ENCODE data around the gene PHF2. TPM values are rescaled to one million over a fixed set of nuclear protein-coding genes. Genes with fewer than 3 reads are reported as not detected.

PHF2 gene
- total RNA-seq, 1 experiment from 2014 or later, result 11.6 TPM

GRCh38 chr9:93566408-93567270 lies 9.7 kb upstream of the PHF2 start (continued):
- TF ChIP-seq PRRX2 (CRISPR knock-in tag; IDR thresholded peaks at IDR 0.05) (0 out of 2 replicates have a peak, but pooled peaks have one; percentile 31), MLX (CRISPR knock-in tag; IDR thresholded peaks at IDR 0.05) (no peak), NFE2L1 (CRISPR knock-in tag; IDR thresholded peaks at IDR 0.05) (no peak), PREB (CRISPR knock-in tag; IDR thresholded peaks at IDR 0.05; ENCODE audit: borderline replicate concordance) (no peak), FOXP1 (CRISPR knock-in tag; IDR thresholded peaks at IDR 0.05; ENCODE audit: borderline replicate concordance) (peak; percentile 37; the same call in 1 of the 2 replicates), PRDM15 (CRISPR knock-in tag; IDR thresholded peaks at IDR 0.05) (no peak), KAT7 (CRISPR knock-in tag; IDR thresholded peaks at IDR 0.05; ENCODE audit: borderline replicate concordance) (no peak), ETV6 (CRISPR knock-in tag; IDR thresholded peaks at IDR 0.05) (peak; percentile 81), IRF1 (CRISPR knock-in tag; IDR thresholded peaks at IDR 0.05) (no peak), TP53 (CRISPR knock-in tag; IDR thresholded peaks at IDR 0.05) (peak; percentile 76), ZBTB21 (CRISPR knock-in tag; IDR thresholded peaks at IDR 0.05; ENCODE audit: borderline replicate concordance) (peak; percentile 52; the same call in 1 of the 2 replicates), ATF6 (CRISPR knock-in tag; IDR thresholded peaks at IDR 0.05) (peak; percentile 53; the same call in 1 of the 2 replicates), HMGXB4 (CRISPR knock-in tag; IDR thresholded peaks at IDR 0.05) (peak; percentile 74; the same call in 1 of the 2 replicates), FOXJ3 (CRISPR knock-in tag; IDR thresholded peaks at IDR 0.05; ENCODE audit: borderline replicate concordance) (no peak), CTCF (IDR thresholded peaks at IDR 0.05) (peak; percentile 85), ZNF425 (CRISPR knock-in tag; conservative IDR thresholded peaks at IDR 0.05) (no peak), MYBL2 (CRISPR knock-in tag; IDR thresholded peaks at IDR 0.05) (no peak; the same call in 1 of the 2 replicates), FOXP4 (CRISPR knock-in tag; IDR thresholded peaks at IDR 0.05) (no peak), IRF2 (CRISPR knock-in tag; IDR thresholded peaks at IDR 0.05; ENCODE audit: borderline replicate concordance, low read depth) (no peak), ZNF263 (CRISPR knock-in tag; IDR thresholded peaks at IDR 0.05; ENCODE audit: low read depth) (no peak)
